ENCODE measurements around the gene CBX7.

DNA sequence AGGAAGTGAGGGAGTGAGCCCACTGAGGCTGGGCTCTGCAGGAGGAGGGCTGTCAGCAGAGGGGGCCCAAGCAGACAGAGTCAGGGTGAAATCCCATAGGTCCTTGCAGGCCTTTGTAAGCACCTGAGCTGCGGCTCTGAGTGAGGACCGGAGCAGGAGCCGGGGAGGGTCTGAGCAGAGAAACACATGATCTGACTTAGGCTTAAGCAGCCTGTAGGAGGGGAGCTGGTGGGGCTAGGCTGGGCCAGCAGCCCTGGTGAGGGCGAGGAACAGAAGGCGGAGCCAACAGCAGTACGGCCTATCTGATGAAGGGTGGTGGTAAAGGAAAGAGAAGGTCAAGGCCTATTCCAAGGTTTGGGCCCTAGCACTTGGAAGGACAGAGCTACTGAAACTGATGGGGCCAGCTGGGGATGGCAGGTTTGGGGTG lies 26.9 kb upstream of the CBX7 start:
- TF ChIP-seq, protein P1, sequence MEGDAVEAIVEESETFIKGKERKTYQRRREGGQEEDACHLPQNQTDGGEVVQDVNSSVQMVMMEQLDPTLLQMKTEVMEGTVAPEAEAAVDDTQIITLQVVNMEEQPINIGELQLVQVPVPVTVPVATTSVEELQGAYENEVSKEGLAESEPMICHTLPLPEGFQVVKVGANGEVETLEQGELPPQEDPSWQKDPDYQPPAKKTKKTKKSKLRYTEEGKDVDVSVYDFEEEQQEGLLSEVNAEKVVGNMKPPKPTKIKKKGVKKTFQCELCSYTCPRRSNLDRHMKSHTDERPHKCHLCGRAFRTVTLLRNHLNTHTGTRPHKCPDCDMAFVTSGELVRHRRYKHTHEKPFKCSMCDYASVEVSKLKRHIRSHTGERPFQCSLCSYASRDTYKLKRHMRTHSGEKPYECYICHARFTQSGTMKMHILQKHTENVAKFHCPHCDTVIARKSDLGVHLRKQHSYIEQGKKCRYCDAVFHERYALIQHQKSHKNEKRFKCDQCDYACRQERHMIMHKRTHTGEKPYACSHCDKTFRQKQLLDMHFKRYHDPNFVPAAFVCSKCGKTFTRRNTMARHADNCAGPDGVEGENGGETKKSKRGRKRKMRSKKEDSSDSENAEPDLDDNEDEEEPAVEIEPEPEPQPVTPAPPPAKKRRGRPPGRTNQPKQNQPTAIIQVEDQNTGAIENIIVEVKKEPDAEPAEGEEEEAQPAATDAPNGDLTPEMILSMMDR (conservative IDR thresholded peaks at IDR 0.05; ENCODE audit: low read depth, low read length), result no peak
- no peak for TF ChIP-seq NFE2L2 (IDR thresholded peaks at IDR 0.05; ENCODE audit: low read depth, low read length)
- TF ChIP-seq CHD1 (IDR thresholded peaks at IDR 0.05; ENCODE audit: low read depth, low read length), result no peak
- no peak for TF ChIP-seq MAZ (IDR thresholded peaks at IDR 0.05; ENCODE audit: borderline replicate concordance, low read depth, low read length)
- no peak for TF ChIP-seq BHLHE40 (IDR thresholded peaks at IDR 0.05; ENCODE audit: low read depth, low read length)
- no peak for TF ChIP-seq MAFK (IDR thresholded peaks at IDR 0.05; ENCODE audit: low read depth, low read length)
- no peak for TF ChIP-seq RAD21 (IDR thresholded peaks at IDR 0.05; ENCODE audit: low read length)
- TF ChIP-seq, protein P2, sequence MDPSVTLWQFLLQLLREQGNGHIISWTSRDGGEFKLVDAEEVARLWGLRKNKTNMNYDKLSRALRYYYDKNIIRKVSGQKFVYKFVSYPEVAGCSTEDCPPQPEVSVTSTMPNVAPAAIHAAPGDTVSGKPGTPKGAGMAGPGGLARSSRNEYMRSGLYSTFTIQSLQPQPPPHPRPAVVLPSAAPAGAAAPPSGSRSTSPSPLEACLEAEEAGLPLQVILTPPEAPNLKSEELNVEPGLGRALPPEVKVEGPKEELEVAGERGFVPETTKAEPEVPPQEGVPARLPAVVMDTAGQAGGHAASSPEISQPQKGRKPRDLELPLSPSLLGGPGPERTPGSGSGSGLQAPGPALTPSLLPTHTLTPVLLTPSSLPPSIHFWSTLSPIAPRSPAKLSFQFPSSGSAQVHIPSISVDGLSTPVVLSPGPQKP (IDR thresholded peaks at IDR 0.05; ENCODE audit: borderline replicate concordance, low read depth, low read length), result no peak
- TF ChIP-seq, protein P3, sequence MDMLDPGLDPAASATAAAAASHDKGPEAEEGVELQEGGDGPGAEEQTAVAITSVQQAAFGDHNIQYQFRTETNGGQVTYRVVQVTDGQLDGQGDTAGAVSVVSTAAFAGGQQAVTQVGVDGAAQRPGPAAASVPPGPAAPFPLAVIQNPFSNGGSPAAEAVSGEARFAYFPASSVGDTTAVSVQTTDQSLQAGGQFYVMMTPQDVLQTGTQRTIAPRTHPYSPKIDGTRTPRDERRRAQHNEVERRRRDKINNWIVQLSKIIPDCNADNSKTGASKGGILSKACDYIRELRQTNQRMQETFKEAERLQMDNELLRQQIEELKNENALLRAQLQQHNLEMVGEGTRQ (IDR thresholded peaks at IDR 0.05; ENCODE audit: low read depth, low read length), result no peak
- no peak for TF ChIP-seq CEBPB (IDR thresholded peaks at IDR 0.05; ENCODE audit: low read depth, low read length)

All from IMR-90 (cell line).